Lower leg skin (tissue), 4 donors: ENCODE measurements around the gene LIN9. TPM values are rescaled to one million over a fixed set of nuclear protein-coding genes. Genes with fewer than 3 reads are reported as not detected.

Experiments
- DNase-seq, 2 donors: peaks; one replicate each; pipeline ENCODE4 v3.0.0-alpha.2; 2019; ENCODE audit warnings: low spot score in 2 of 2
- H3K4me3 ChIP-seq: fragments of 200-600 bp; sonication (generic); 2 replicates; pipeline ENCODE4 v1.5.1; 2017; ENCODE audit warnings: mild to moderate bottlenecking, low read depth; ENCODE audit not compliant: poor library complexity, severe bottlenecking
- POLR2A ChIP-seq, 2 donors: fragments of 450-650 bp; IDR thresholded peaks; one replicate each; pipeline ENCODE4 v1.6.1; 2016 to 2017; ENCODE audit warnings: antibody characterized with exemption in 2 of 2, mild to moderate bottlenecking in 1 of 2, moderate library complexity in 1 of 2
- WGBS, 2 donors: methylation state at CpG; one replicate each; pipeline ENCODE4 v1.1.5; 2018; 5-methylcytosine and 5-hydroxymethylcytosine counted together
- intact Hi-C: fragments of 100-400 bp; cut with DNase I; formaldehyde crosslinking; loops from one replicate; pipeline ENCODE4 v1.15.0; 2023; ENCODE audit warnings: low total_unique reads
- total RNA-seq, 4 donors: library from RNA; depleted of rRNA; stranded (reverse); fragments of >200 nt; gene quantifications; one replicate each; pipeline ENCODE4 v1.1.0, GENCODE V29; 2016
- TF ChIP-seq, protein P1 (sequence below), 3 donors: fragments of 450-650 bp; IDR thresholded peaks; one replicate each; pipeline ENCODE4 v1.5.1; 2016; ENCODE audit warnings: antibody characterized with exemption in 3 of 3, mild to moderate bottlenecking in 3 of 3, moderate library complexity in 2 of 3

Gene LIN9
- total RNA-seq, 4 donors from 2014 or later, result 3.8 to 5.7 (median 4.9) TPM

DNA sequence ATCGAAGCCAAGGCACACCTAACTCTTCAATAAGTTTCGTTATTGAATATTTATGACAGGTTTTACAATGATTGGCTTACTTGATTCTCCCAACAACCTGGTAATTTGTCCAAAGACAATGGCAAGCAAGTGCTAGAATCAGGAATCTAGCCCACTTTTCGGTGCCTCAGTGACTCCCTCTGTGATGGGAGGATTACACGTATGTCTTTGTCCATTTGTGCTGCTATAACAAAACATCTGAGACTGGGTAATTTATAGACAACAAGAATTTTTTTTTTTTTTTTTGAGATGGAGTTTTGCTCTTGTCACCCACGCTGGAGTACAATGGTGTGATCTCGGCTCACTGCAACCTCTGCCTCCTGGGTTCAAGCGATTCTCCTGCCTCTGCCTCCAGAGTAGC, 2.4 kb upstream of the LIN9 start:
- no peak overlapping the region for H3K4me3 ChIP-seq
- no peak for TF ChIP-seq POLR2A (IDR thresholded peaks at IDR 0.05)
- TF ChIP-seq, protein P1, sequence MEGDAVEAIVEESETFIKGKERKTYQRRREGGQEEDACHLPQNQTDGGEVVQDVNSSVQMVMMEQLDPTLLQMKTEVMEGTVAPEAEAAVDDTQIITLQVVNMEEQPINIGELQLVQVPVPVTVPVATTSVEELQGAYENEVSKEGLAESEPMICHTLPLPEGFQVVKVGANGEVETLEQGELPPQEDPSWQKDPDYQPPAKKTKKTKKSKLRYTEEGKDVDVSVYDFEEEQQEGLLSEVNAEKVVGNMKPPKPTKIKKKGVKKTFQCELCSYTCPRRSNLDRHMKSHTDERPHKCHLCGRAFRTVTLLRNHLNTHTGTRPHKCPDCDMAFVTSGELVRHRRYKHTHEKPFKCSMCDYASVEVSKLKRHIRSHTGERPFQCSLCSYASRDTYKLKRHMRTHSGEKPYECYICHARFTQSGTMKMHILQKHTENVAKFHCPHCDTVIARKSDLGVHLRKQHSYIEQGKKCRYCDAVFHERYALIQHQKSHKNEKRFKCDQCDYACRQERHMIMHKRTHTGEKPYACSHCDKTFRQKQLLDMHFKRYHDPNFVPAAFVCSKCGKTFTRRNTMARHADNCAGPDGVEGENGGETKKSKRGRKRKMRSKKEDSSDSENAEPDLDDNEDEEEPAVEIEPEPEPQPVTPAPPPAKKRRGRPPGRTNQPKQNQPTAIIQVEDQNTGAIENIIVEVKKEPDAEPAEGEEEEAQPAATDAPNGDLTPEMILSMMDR (IDR thresholded peaks at IDR 0.05), result no peak
- DNase-seq, result no peak
- WGBS, 2 donors, result 93 to 97% methylated on average over 7 of the region's 7 CpGs
- intact Hi-C loops, result no loop called here

- TF ChIP-seq POLR2A (IDR thresholded peaks at IDR 0.05), result no peak
- TF ChIP-seq, protein P1 (IDR thresholded peaks at IDR 0.05), result no peak
- DNase-seq, result no peak
- 49% methylated on average over 2 of the region's 2 CpGs for WGBS, 2 donors
Observed at GRCh38 chr1:226310637-226311195, 1.8 kb upstream of the LIN9 start.

GRCh38 chr1:226310245-226310540, 1.2 kb upstream of the LIN9 start:
- no peak overlapping the region for H3K4me3 ChIP-seq
- TF ChIP-seq, protein P1 (IDR thresholded peaks at IDR 0.05), result no peak
- TF ChIP-seq POLR2A (IDR thresholded peaks at IDR 0.05), result no peak
- intact Hi-C loops, result no loop called here
- DNase-seq, result no peak
- WGBS, 2 donors, result 77 to 81% methylated on average over 5 of the region's 5 CpGs

More at GRCh38 chr1:226310637-226311195, 1.8 kb upstream of the LIN9 start:
- intact Hi-C loops, result no loop called here
- no peak overlapping the region for H3K4me3 ChIP-seq

GRCh38 chr1:226309398-226310244, 657 bp upstream of the LIN9 start:
- no peak for TF ChIP-seq POLR2A (IDR thresholded peaks at IDR 0.05)
- TF ChIP-seq, protein P1 (IDR thresholded peaks at IDR 0.05), result no peak
- intact Hi-C loops, result no loop called here
- 2 to 9% methylated on average over 15 to 62 of the region's 62 CpGs for WGBS, 2 donors
- peak overlapping the region; percentile 43 for H3K4me3 ChIP-seq
- DNase-seq, result peak in 1 of 2 donors; percentile 87

GRCh38 chr1:226308166-226308722, 720 bp downstream of the LIN9 start:
- intact Hi-C loops, result no loop called here
- WGBS, 2 donors, result 2 to 4% methylated on average over 12 to 14 of the region's 14 CpGs

More at GRCh38 chr1:226308166-226308722, 720 bp downstream of the LIN9 start:
- peak overlapping the region; percentile 95 for H3K4me3 ChIP-seq
- no peak for DNase-seq
- TF ChIP-seq, protein P1 (IDR thresholded peaks at IDR 0.05), result no peak
- no peak for TF ChIP-seq POLR2A (IDR thresholded peaks at IDR 0.05)
